ENCODE measurements around the gene CUEDC1.

DNA sequence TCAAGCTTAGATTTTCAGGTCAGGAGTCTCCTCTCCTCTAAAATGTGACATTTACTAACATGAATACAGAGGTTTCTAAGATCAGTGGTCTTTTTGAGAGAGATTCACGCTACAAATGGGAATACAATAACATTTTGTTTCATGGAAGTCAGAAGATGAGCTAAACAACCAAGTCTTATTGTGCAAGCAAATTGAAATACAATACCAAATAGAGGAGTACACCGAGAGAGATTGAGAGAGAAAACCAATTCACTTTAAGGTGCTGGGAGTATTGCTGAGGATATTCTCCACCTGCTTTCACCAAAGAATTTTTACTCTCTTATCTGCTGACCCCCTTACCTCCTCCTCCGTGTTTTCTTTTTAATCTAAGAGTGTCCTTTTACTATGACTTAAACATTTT is 21.4 kb upstream of the CUEDC1 start:
- TF ChIP-seq ZNF660 (CRISPR knock-in tag; IDR thresholded peaks at IDR 0.05; ENCODE audit: borderline replicate concordance, low read depth): no peak
- TF ChIP-seq ARNT2 (CRISPR knock-in tag; IDR thresholded peaks at IDR 0.05; ENCODE audit: low read depth): no peak
- TF ChIP-seq, protein P1, sequence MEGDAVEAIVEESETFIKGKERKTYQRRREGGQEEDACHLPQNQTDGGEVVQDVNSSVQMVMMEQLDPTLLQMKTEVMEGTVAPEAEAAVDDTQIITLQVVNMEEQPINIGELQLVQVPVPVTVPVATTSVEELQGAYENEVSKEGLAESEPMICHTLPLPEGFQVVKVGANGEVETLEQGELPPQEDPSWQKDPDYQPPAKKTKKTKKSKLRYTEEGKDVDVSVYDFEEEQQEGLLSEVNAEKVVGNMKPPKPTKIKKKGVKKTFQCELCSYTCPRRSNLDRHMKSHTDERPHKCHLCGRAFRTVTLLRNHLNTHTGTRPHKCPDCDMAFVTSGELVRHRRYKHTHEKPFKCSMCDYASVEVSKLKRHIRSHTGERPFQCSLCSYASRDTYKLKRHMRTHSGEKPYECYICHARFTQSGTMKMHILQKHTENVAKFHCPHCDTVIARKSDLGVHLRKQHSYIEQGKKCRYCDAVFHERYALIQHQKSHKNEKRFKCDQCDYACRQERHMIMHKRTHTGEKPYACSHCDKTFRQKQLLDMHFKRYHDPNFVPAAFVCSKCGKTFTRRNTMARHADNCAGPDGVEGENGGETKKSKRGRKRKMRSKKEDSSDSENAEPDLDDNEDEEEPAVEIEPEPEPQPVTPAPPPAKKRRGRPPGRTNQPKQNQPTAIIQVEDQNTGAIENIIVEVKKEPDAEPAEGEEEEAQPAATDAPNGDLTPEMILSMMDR (CRISPR knock-in tag; IDR thresholded peaks at IDR 0.05): no peak
- no peak for TF ChIP-seq MZF1 (CRISPR knock-in tag; IDR thresholded peaks at IDR 0.05; ENCODE audit: borderline replicate concordance)
- no peak for TF ChIP-seq ZSCAN12 (CRISPR knock-in tag; IDR thresholded peaks at IDR 0.05)
- TF ChIP-seq HMG20A (CRISPR knock-in tag; IDR thresholded peaks at IDR 0.05; ENCODE audit: borderline replicate concordance): no peak
- TF ChIP-seq SNRNP70 (IDR thresholded peaks at IDR 0.05; ENCODE audit: low read depth, low read length): no peak
- TF ChIP-seq ASH2L (IDR thresholded peaks at IDR 0.05; ENCODE audit: insufficient read length, low read depth, low read length): no peak
- TF ChIP-seq PLRG1 (conservative IDR thresholded peaks at IDR 0.05): no peak
- no peak for TF ChIP-seq ZBTB21 (CRISPR knock-in tag; IDR thresholded peaks at IDR 0.05)
- TF ChIP-seq, protein P2, sequence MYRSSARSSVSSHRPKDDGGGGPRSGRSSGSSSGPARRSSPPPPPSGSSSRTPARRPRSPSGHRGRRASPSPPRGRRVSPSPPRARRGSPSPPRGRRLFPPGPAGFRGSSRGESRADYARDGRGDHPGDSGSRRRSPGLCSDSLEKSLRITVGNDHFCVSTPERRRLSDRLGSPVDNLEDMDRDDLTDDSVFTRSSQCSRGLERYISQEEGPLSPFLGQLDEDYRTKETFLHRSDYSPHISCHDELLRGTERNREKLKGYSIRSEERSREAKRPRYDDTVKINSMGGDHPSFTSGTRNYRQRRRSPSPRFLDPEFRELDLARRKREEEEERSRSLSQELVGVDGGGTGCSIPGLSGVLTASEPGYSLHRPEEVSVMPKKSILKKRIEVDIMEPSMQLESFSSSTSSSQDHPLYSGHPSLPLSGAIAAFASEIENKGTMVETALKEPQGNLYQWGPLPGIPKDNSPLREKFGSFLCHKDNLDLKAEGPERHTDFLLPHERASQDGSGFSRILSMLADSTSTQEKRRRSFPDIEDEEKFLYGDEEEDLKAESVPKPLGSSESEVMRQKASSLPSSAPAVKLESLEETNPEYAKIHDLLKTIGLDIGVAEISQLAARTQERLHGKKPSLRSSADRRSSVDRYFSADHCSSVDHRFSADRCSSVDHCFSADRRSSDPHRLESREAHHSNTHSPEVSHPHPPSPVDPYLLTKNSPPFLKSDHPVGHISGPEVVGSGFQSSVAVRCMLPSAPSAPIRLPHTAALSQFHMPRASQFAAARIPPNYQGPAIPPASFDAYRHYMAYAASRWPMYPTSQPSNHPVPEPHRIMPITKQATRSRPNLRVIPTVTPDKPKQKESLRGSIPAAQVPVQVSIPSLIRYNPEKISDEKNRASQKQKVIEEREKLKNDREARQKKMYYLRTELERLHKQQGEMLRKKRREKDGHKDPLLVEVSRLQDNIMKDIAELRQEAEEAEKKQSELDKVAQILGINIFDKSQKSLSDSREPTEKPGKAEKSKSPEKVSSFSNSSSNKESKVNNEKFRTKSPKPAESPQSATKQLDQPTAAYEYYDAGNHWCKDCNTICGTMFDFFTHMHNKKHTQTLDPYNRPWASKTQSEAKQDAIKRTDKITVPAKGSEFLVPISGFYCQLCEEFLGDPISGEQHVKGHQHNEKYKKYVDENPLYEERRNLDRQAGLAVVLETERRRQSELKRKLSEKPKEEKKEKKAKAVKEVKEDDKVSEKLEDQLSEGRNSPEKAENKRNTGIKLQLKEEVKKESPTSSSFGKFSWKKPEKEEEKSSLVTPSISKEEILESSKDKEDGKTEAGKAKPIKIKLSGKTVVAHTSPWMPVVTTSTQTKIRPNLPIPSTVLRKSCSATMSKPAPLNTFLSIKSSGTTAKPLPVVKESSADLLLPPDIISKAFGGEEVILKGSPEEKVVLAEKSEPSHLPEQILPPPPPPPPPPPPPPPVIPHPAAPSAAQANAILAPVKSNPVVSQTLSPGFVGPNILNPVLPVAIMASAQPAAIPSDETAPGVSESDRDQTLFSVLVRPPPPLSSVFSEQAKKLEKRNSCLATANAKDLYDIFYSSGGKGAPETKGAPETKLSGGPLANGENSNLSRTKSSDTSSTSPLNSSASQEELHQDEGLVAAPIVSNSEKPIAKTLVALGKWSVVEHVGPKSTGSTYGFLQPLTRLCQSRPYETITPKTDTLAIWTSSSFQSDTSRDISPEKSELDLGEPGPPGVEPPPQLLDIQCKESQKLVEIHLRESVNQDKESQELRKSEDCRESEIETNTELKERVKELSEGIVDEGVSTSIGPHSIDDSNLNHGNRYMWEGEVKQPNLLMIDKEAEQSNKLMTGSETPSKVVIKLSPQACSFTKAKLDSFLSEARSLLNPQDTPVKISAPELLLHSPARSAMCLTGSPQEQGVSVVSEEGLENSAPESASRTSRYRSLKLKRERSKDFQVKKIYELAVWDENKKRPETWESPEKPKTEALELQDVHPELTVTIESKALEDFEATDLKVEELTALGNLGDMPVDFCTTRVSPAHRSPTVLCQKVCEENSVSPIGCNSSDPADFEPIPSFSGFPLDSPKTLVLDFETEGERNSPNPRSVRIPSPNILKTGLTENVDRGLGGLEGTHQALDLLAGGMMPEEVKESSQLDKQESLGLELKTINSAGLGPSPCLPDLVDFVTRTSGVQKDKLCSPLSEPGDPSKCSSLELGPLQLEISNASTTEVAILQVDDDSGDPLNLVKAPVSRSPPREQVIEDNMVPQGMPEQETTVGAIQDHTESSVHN (CRISPR knock-in tag; IDR thresholded peaks at IDR 0.05): no peak

Measured in HepG2 (cell line).